ENCODE data around the gene URM1. TPM values are rescaled to one million over a fixed set of nuclear protein-coding genes. Genes with fewer than 3 reads are reported as not detected.
"Not testable (repeated sequence)": the region's sequence is repeated elsewhere in the genome, so short reads cannot be mapped to it uniquely, and the experiment has no call there.

URM1 gene
- total RNA-seq, 2 experiments from 2014 or later = 28.4 to 28.8 TPM

DNA sequence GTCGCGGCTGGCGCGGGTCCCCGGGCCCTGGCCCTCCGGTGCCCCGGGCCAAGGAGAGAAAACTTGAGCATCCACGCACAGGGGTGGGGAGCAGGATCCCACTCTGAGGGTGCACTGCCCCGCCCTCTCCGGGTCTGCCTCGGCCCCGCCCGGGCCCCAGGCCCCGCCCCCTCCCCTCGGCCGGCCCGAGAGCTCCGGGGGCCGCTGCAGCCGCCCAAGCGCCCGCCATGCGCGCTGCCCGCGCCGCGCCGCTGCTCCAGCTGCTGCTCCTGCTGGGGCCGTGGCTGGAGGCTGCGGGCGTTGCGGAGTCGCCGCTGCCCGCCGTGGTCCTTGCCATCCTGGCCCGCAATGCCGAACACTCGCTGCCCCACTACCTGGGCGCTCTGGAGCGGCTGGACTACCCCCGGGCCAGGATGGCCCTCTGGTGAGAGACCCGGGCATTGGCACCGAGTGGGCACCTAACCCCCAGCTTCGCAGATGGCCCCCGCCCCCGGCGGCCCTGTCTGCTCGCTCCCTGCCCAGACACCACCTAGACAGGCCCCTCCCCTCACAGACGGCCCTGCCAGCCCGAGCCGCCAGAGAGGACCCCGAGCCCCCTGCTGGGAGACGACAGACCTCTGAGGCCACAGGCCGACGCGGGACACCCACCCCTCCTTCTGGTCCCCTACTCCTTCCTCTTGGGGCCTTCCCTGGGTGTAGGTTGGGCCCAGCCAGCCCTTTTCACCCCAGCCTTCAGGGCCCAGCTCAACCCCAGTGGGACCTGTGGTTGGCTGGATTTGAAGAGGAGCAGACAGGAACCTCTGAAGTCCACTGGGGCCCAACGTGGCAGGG is 49.7 kb downstream of the URM1 start, which contains the start of gene CERCAM:
Gene CERCAM (plus strand): TSS at position 207 of the 831 bp plus-strand sequence. CDS start 21 bp downstream, at position 228.
- Histone ChIP-seq H3K4me3 (ENCODE audit: low read length) (peak within 1 kb of the TSS; percentile 52), H3K36me3 (ENCODE audit: insufficient read depth, low read length) (no peaks in the 10 kb centered on the region), H3K4me1 (ENCODE audit: insufficient read depth, low read length) (peaks cover 25% of the 10 kb centered on the region), H3K27me3 (ENCODE audit: control insufficient read depth in 1 of 2, insufficient read depth in 2 of 2, low read length in 2 of 2) (peaks cover 20 to 31% of the 10 kb centered on the region in 2 experiments), H3K9me3 (ENCODE audit: control insufficient read depth in 1 of 2, insufficient read depth in 1 of 2, low read length in 2 of 2) (no peaks in the 10 kb centered on the region), H3K27ac (ENCODE audit: low read depth in 1 of 2, low read length in 2 of 2) (no peak within 1 kb of the TSS)
- H3K4me3 Mint-ChIP-seq = peak within 1 kb of the TSS; percentile 80
- POLR2A ChIA-PET = interaction anchor here (1.2 to 1.5 kb wide), 3 partner anchors 50 to 84 kb away, joined by 3 to 8 read pairs (median 7); partner anchors contain the start of genes GLE1 and URM1
- CTCF ChIA-PET = interaction anchor here (1.0 to 2.5 kb wide), 4 partner anchors 18 to 397 kb away, joined by 3 to 18 read pairs (median 6); partner anchors contain the start of genes ENDOG and URM1
- TF ChIP-seq, protein P1, sequence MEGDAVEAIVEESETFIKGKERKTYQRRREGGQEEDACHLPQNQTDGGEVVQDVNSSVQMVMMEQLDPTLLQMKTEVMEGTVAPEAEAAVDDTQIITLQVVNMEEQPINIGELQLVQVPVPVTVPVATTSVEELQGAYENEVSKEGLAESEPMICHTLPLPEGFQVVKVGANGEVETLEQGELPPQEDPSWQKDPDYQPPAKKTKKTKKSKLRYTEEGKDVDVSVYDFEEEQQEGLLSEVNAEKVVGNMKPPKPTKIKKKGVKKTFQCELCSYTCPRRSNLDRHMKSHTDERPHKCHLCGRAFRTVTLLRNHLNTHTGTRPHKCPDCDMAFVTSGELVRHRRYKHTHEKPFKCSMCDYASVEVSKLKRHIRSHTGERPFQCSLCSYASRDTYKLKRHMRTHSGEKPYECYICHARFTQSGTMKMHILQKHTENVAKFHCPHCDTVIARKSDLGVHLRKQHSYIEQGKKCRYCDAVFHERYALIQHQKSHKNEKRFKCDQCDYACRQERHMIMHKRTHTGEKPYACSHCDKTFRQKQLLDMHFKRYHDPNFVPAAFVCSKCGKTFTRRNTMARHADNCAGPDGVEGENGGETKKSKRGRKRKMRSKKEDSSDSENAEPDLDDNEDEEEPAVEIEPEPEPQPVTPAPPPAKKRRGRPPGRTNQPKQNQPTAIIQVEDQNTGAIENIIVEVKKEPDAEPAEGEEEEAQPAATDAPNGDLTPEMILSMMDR (IDR thresholded peaks at IDR 0.05) = no peak
- H3K9me3 Mint-ChIP-seq = no peaks in the 10 kb centered on the region
- ATAC-seq (ENCODE audit: poor library complexity) (peak; percentile 59), DNase-seq (peak in 10 of 14 experiments; percentile 14 to 69 (median 36))
- no peaks in the 10 kb centered on the region for H3K36me3 Mint-ChIP-seq (ENCODE audit: low read depth)
- intact Hi-C loops (cut with DNase I, micrococcal nuclease) = no loop called here
- H3K27ac Mint-ChIP-seq = no peak within 1 kb of the TSS
- H3K27me3 Mint-ChIP-seq = peaks cover 30% of the 10 kb centered on the region
- peaks cover 12% of the 10 kb centered on the region for H3K4me1 Mint-ChIP-seq (ENCODE audit: low read depth)

DNA sequence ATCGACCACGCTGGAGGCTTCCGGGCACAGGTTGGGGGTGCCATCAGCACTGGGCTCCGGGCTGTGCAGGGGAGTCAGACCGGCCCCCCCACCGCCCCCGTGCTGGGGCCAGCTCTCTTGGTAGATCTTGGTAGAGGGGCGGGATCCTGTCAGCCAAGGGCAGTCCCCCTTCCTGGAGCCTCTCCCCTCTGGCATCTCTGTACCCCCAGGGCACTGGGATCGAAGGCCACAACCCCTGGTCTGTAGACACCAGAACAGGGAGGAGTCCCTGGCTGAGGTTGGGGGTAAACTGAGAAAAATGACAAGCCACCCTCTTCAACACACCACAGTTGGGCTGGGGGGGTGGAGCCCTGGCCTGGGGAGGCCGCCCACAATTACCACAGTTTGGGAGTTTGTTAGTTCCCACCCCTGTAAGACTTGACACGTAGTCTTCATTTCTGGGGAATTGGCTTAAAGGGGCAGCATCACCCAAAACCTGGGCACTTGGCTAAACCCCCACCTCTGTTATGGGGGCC is 50.4 kb downstream of the URM1 start:
- peaks cover 12% of the 10 kb centered on the region for H3K4me1 Mint-ChIP-seq (ENCODE audit: low read depth)
- no peak overlapping the region for H3K27ac Mint-ChIP-seq
- intact Hi-C loops (cut with DNase I, micrococcal nuclease) = no loop called here
- peak in 1 of 14 experiments; percentile 10 for DNase-seq
- ChIA-PET POLR2A (no interaction called here), CTCF (no interaction called here)
- Histone ChIP-seq H3K27me3 (ENCODE audit: control insufficient read depth in 1 of 2, insufficient read depth in 2 of 2, low read length in 2 of 2) (peaks cover 17 to 24% of the 10 kb centered on the region in 2 experiments), H3K27ac (ENCODE audit: low read depth in 1 of 2, low read length in 2 of 2) (no peak overlapping the region), H3K4me3 (ENCODE audit: low read length) (no peak overlapping the region), H3K9me3 (ENCODE audit: control insufficient read depth in 1 of 2, insufficient read depth in 1 of 2, low read length in 2 of 2) (no peaks in the 10 kb centered on the region), H3K36me3 (ENCODE audit: insufficient read depth, low read length) (no peaks in the 10 kb centered on the region), H3K4me1 (ENCODE audit: insufficient read depth, low read length) (peaks cover 25% of the 10 kb centered on the region)
- H3K9me3 Mint-ChIP-seq = no peaks in the 10 kb centered on the region
- TF ChIP-seq, protein P1 (IDR thresholded peaks at IDR 0.05) = no peak
- H3K27me3 Mint-ChIP-seq = peaks cover 23% of the 10 kb centered on the region
- H3K4me3 Mint-ChIP-seq = peak overlapping the region; percentile 74
- ATAC-seq (ENCODE audit: poor library complexity) = no peak
- H3K36me3 Mint-ChIP-seq (ENCODE audit: low read depth) = no peaks in the 10 kb centered on the region

DNA sequence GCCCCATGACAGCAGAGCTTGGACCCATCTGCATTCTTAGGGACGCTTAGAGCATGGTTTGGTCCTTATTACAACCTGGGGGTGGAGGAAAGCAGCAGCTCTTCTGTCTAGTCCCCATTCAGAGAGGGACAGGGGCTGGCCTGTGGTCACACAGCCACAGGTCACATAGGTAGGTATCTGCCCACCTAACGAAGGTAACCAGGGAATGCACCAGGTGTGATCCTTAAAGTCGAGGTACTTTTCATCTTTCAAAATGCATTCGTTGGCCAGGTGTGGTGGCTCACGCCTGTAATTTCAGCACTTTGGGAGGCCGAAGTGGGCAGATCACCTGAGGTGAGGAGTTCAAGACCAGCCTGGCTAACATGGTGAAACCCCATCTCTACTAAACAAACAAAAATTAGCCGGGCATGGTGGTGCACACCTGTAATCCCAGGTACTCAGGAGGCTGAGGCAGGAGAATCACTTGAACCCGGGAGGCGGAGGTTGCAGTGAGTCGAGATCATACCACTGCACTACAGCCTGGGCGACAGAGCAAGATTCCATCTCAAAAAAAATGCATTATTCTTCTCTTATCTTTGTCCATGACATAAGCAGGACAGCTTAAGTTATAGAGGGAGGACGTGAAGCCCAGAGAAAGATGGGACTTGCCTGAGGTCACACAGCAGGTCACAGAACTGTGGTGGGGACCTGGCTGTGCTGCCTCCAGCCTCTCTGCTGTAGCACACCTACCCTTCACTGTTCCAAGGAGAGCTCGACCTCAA is 51.0 kb downstream of the URM1 start:
- H3K9me3 ChIP-seq (ENCODE audit: control insufficient read depth in 1 of 2, insufficient read depth in 1 of 2, low read length in 2 of 2); H3K36me3 ChIP-seq (ENCODE audit: insufficient read depth, low read length); POLR2A ChIA-PET; ATAC-seq (ENCODE audit: poor library complexity); H3K27ac Mint-ChIP-seq; H3K36me3 Mint-ChIP-seq (ENCODE audit: low read depth); DNase-seq; intact Hi-C loops (cut with DNase I, micrococcal nuclease); H3K4me3 ChIP-seq (ENCODE audit: low read length); H3K27ac ChIP-seq (ENCODE audit: low read depth in 1 of 2, low read length in 2 of 2); H3K9me3 Mint-ChIP-seq: not testable (repeated sequence)
- Mint-ChIP-seq H3K4me3 (peak overlapping the region; percentile 80), H3K27me3 (peaks cover 20% of the 10 kb centered on the region), H3K4me1 (ENCODE audit: low read depth) (peaks cover 12% of the 10 kb centered on the region)
- H3K27me3 ChIP-seq (ENCODE audit: control insufficient read depth in 1 of 2, insufficient read depth in 2 of 2, low read length in 2 of 2) = peaks cover 13 to 20% of the 10 kb centered on the region in 2 experiments
- CTCF ChIA-PET = interaction anchor here (0.6 kb wide), 1 partner anchor 1635 kb away, joined by 4 read pairs; no protein-coding TSS in a partner anchor
- peaks cover 25% of the 10 kb centered on the region for H3K4me1 ChIP-seq (ENCODE audit: insufficient read depth, low read length)

Measured in CD4-positive, alpha-beta T cell (primary cell).